A673 (cell line): ENCODE measurements around the gene AGRP. TPM values are rescaled to one million over a fixed set of nuclear protein-coding genes. Genes with fewer than 3 reads are reported as not detected.

Experiments
- BruUV-seq: library from RNA; stranded (reverse); fragments of 400-500 nt; replicated peaks from 2 replicates; lab custom pipeline; 2021; lab: Mats Ljungman, UMichigan
- CTCF ChIA-PET: fragments of 300-600 bp; sonication (Branson Sonifier 250); formaldehyde crosslinking; loops from one replicate; lab custom pipeline; 2022; ENCODE audit warnings: antibody characterized with exemption; lab: Charles Lee
- POLR2A ChIA-PET: fragments of 300-600 bp; sonication (Branson Sonifier 250); formaldehyde crosslinking; loops from one replicate; lab custom pipeline; 2022; ENCODE audit warnings: antibody characterized with exemption; ENCODE audit not compliant: low non-redundant PET; lab: Charles Lee
- DNase-seq: peaks from one replicate; pipeline ENCODE4 v3.0.0-alpha.2; 2015; ENCODE audit warnings: low spot score
- H3K27ac ChIP-seq: fragments of 200-600 bp; sonication (generic); 2 replicates; pipeline ENCODE4 v1.5.1; 2016; ENCODE audit warnings: mixed run types, low read depth, mild to moderate bottlenecking, mixed read lengths, antibody characterized with exemption, low read length; ENCODE audit not compliant: poor library complexity, severe bottlenecking
- H3K27me3 ChIP-seq: fragments of 200-600 bp; sonication (generic); replicated peaks from 2 replicates; pipeline ENCODE4 v1.6.1; 2017; ENCODE audit warnings: mixed run types, low read depth, mild to moderate bottlenecking, mixed read lengths, antibody characterized with exemption, low read length; ENCODE audit not compliant: insufficient read depth, poor library complexity
- H3K36me3 ChIP-seq: fragments of 200-600 bp; sonication (generic); 2 replicates; pipeline ENCODE4 v1.6.1; 2016; ENCODE audit warnings: mixed run types, mild to moderate bottlenecking, mixed read lengths, antibody characterized with exemption, low read length; ENCODE audit not compliant: insufficient read depth, poor library complexity, severe bottlenecking
- H3K4me1 ChIP-seq: fragments of 200-600 bp; sonication (generic); 2 replicates; pipeline ENCODE4 v1.6.1; 2017; ENCODE audit warnings: mixed run types, mild to moderate bottlenecking, mixed read lengths, antibody characterized with exemption, low read length; ENCODE audit not compliant: insufficient read depth, poor library complexity, severe bottlenecking
- H3K4me3 ChIP-seq: fragments of 200-600 bp; sonication (generic); 2 replicates; pipeline ENCODE4 v1.5.1; 2016; ENCODE audit warnings: low read depth, mixed run types, mild to moderate bottlenecking, mixed read lengths, low read length; ENCODE audit not compliant: poor library complexity, severe bottlenecking
- H3K9me3 ChIP-seq: fragments of 200-600 bp; sonication (generic); 2 replicates; pipeline ENCODE4 v1.6.1; 2016; ENCODE audit warnings: mixed run types, low read depth, mild to moderate bottlenecking, mixed read lengths, antibody characterized with exemption, low read length; ENCODE audit not compliant: poor library complexity, severe bottlenecking
- CTCF ChIP-seq: fragments of 300-800, 200-600 bp; sonication (generic); conservative IDR thresholded peaks from 2 replicates; pipeline ENCODE4 v1.5.1; 2017; ENCODE audit warnings: low read depth, mild to moderate bottlenecking, antibody characterized with exemption, low read length, moderate library complexity, mixed read lengths
- EZH2 ChIP-seq: fragments of 200-600 bp; sonication (generic); IDR thresholded peaks from 2 replicates; pipeline ENCODE4 v1.6.1; 2017; ENCODE audit warnings: borderline replicate concordance, low read depth, mild to moderate bottlenecking, mixed read lengths, antibody characterized with exemption, low read length; ENCODE audit not compliant: poor library complexity, severe bottlenecking
- intact Hi-C: fragments of 100-400 bp; cut with micrococcal nuclease; formaldehyde crosslinking; loops from one replicate; pipeline ENCODE4 v1.10.0; 2022; ENCODE audit not compliant: unreplicated experiment
- total RNA-seq: library from RNA; stranded (reverse); gene quantifications from 2 replicates; pipeline ENCODE4 v1.2.3, GENCODE V29; 2021

The AGRP gene
- total RNA-seq, 1 experiment from 2014 or later, result not detected

- Histone ChIP-seq H3K4me3 (no peak overlapping the region), H3K9me3 (no peaks in the 10 kb centered on the region), H3K27me3 (no peaks in the 10 kb centered on the region), H3K4me1 (no peaks in the 10 kb centered on the region), H3K36me3 (no peaks in the 10 kb centered on the region), H3K27ac (no peak overlapping the region)
- ChIA-PET CTCF (interaction anchor here (1.2 kb wide), 1 partner anchor 17 kb away, joined by 3 read pairs; no protein-coding TSS in a partner anchor), POLR2A (no interaction called here)
- intact Hi-C loops, result no loop called here
- no peak for TF ChIP-seq CTCF
- no peak for TF ChIP-seq EZH2
- BruUV-seq, result no TSS peak
- DNase-seq, result no peak
These were observed 38.3 kb downstream of the AGRP start for GRCh38 chr16:67445126-67445426.

- ChIA-PET POLR2A (no interaction called here), CTCF (no interaction called here)
- DNase-seq, result no peak
- Histone ChIP-seq H3K4me1 (no peaks in the 10 kb centered on the region), H3K27ac (no peak overlapping the region), H3K27me3 (no peaks in the 10 kb centered on the region), H3K4me3 (no peak overlapping the region), H3K36me3 (no peaks in the 10 kb centered on the region), H3K9me3 (no peaks in the 10 kb centered on the region)
- BruUV-seq, result no TSS peak
- intact Hi-C loops, result no loop called here
- TF ChIP-seq EZH2, result no peak
- TF ChIP-seq CTCF, result no peak
These were observed 38.9 kb downstream of the AGRP start for GRCh38 chr16:67444259-67445125.

- DNase-seq, result no peak
- ChIA-PET POLR2A (no interaction called here), CTCF (no interaction called here)
- no peak for TF ChIP-seq EZH2
- Histone ChIP-seq H3K4me3 (no peak overlapping the region), H3K27me3 (no peaks in the 10 kb centered on the region), H3K9me3 (no peaks in the 10 kb centered on the region), H3K4me1 (no peaks in the 10 kb centered on the region), H3K27ac (no peak overlapping the region), H3K36me3 (no peaks in the 10 kb centered on the region)
- no TSS peak for BruUV-seq
- intact Hi-C loops, result no loop called here
These were observed 40.1 kb downstream of the AGRP start for GRCh38 chr16:67443265-67443664.
